HEK293T (cell line): Measurements from ENCODE around the gene SERTAD4.

Source experiments
- CTCF ChIA-PET: fragments of 350-600 bp; formaldehyde crosslinking; extraction: SDS; loops from one replicate; lab custom pipeline; 2021; ENCODE audit warnings: antibody characterized with exemption, inconsistent platforms; lab: Yijun Ruan, JAX
- POLR2A ChIA-PET: fragments of 350-600 bp; formaldehyde crosslinking; extraction: SDS; loops from one replicate; lab custom pipeline; 2020; ENCODE audit warnings: antibody characterized with exemption, inconsistent platforms; lab: Yijun Ruan, JAX
- DNase-seq: peaks from one replicate; pipeline ENCODE4 v3.0.0; 2012; ENCODE audit warnings: mixed read lengths; ENCODE audit errors: extremely low spot score
- ARNT ChIP-seq: fragments of 450-650 bp; IDR thresholded peaks from 2 replicates; pipeline ENCODE4 v1.6.1; 2017; ENCODE audit warnings: mild to moderate bottlenecking
- BHLHE40 ChIP-seq: fragments of 450-650 bp; IDR thresholded peaks from 2 replicates; pipeline ENCODE4 v1.6.1; 2016; ENCODE audit warnings: mild to moderate bottlenecking, moderate library complexity, borderline replicate concordance
- CTBP1 ChIP-seq: fragments of 450-650 bp; IDR thresholded peaks from 2 replicates; pipeline ENCODE4 v1.6.1; 2016; ENCODE audit warnings: borderline replicate concordance
- ELF4 ChIP-seq: fragments of 450-650 bp; IDR thresholded peaks from 2 replicates; pipeline ENCODE4 v1.6.1; 2017; ENCODE audit warnings: antibody characterized with exemption
- FOXA1 ChIP-seq: fragments of 450-650 bp; IDR thresholded peaks from 2 replicates; pipeline ENCODE4 v1.6.1; 2016; ENCODE audit warnings: mild to moderate bottlenecking
- FOXK2 ChIP-seq: fragments of 450-650 bp; IDR thresholded peaks from 2 replicates; pipeline ENCODE4 v1.6.1; 2016; ENCODE audit warnings: mild to moderate bottlenecking
- FOXM1 ChIP-seq: fragments of 450-650 bp; IDR thresholded peaks from 2 replicates; pipeline ENCODE4 v1.6.1; 2017; ENCODE audit warnings: mild to moderate bottlenecking, borderline replicate concordance
- HDGF ChIP-seq: fragments of 450-650 bp; IDR thresholded peaks from 2 replicates; pipeline ENCODE4 v1.6.1; 2017; ENCODE audit warnings: antibody characterized with exemption, borderline replicate concordance
- L3MBTL2 ChIP-seq: fragments of 450-650 bp; conservative IDR thresholded peaks from 2 replicates; pipeline ENCODE4 v1.6.1; 2016; ENCODE audit warnings: mild to moderate bottlenecking
- LEF1 ChIP-seq: fragments of 450-650 bp; IDR thresholded peaks from 2 replicates; pipeline ENCODE4 v1.6.1; 2017; ENCODE audit warnings: mild to moderate bottlenecking, borderline replicate concordance
- NFRKB ChIP-seq: fragments of 450-650 bp; IDR thresholded peaks from 2 replicates; pipeline ENCODE4 v1.6.1; 2016; ENCODE audit warnings: mild to moderate bottlenecking, moderate library complexity
- SP1 ChIP-seq: fragments of 450-650 bp; IDR thresholded peaks from 2 replicates; pipeline ENCODE4 v1.6.1; 2017
- SUZ12 ChIP-seq: fragments of 450-650 bp; IDR thresholded peaks from 2 replicates; pipeline ENCODE4 v1.6.1; 2016; ENCODE audit warnings: mild to moderate bottlenecking
- TARDBP ChIP-seq: fragments of 450-650 bp; IDR thresholded peaks from 2 replicates; pipeline ENCODE4 v1.6.1; 2016
- ZNF384 ChIP-seq: fragments of 450-650 bp; IDR thresholded peaks from 2 replicates; pipeline ENCODE4 v1.6.1; 2016
- TF ChIP-seq, protein P1 (sequence below): fragments of 450-650 bp; IDR thresholded peaks from 2 replicates; pipeline ENCODE4 v1.6.1; 2016

SERTAD4 gene

DNA sequence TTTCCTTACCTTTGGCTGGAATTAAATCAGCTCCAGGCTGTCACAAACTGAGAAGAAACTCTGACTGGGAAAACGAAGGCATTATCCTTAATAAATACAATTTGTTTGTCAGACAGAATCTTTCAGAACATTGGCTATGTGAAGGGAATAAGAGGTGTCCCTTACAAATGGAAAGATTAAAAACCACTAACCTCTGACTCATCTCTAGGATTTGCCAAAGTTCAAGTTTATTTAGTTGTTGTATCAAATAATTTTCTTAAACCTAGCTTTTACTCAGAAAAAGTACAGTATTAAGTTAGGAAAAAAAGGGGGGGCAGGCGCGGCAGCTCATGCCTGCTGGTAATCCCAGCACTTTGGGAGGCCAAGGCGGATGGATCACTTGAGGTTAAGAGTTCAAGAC is 15.7 kb downstream of the SERTAD4 start:
- no peak for DNase-seq
- POLR2A ChIA-PET: no interaction called here
- CTCF ChIA-PET: no interaction called here
- TF ChIP-seq FOXK2: no peak
- TF ChIP-seq FOXM1: no peak
- TF ChIP-seq SP1: no peak
- no peak for TF ChIP-seq L3MBTL2
- no peak for TF ChIP-seq ARNT
- no peak for TF ChIP-seq NFRKB
- TF ChIP-seq BHLHE40: no peak
- no peak for TF ChIP-seq ELF4
- no peak for TF ChIP-seq CTBP1
- TF ChIP-seq HDGF: no peak
- TF ChIP-seq FOXA1: no peak
- no peak for TF ChIP-seq LEF1
- TF ChIP-seq ZNF384: no peak

DNA sequence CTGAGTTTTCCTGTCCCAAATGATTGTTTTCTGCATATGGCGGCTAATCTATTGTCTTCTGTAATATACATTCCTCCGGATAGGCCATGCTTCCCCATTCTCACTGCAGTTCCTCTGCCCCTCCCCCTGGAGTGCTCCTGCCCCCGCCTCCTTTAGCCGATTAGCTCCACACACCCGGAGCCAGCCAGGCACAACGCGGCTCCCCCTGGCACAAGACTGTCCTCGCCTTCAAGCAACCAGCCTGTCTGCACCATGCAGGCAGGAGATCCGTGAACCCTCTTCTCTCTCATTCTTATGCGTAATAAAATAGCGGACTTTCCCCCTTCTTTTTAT is 18.0 kb downstream of the SERTAD4 start:
- ChIA-PET CTCF (interaction anchor here (0.6 to 1.5 kb wide), 3 partner anchors 11 to 49 kb away, joined by 3 to 8 read pairs (median 3); no protein-coding TSS in a partner anchor), POLR2A (interaction anchor here (0.6 to 1.6 kb wide), 4 partner anchors 8 to 42 kb away, joined by 3 read pairs; no protein-coding TSS in a partner anchor)
- TF ChIP-seq L3MBTL2 (peak; percentile 43; the same call in 1 of the 2 replicates), FOXA1 (no peak), BHLHE40 (no peak), CTBP1 (no peak), FOXK2 (no peak), ZNF384 (no peak)
- TF ChIP-seq, protein P1, sequence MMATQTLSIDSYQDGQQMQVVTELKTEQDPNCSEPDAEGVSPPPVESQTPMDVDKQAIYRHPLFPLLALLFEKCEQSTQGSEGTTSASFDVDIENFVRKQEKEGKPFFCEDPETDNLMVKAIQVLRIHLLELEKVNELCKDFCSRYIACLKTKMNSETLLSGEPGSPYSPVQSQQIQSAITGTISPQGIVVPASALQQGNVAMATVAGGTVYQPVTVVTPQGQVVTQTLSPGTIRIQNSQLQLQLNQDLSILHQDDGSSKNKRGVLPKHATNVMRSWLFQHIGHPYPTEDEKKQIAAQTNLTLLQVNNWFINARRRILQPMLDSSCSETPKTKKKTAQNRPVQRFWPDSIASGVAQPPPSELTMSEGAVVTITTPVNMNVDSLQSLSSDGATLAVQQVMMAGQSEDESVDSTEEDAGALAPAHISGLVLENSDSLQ: no peak
- peak; percentile 60 for DNase-seq

DNA sequence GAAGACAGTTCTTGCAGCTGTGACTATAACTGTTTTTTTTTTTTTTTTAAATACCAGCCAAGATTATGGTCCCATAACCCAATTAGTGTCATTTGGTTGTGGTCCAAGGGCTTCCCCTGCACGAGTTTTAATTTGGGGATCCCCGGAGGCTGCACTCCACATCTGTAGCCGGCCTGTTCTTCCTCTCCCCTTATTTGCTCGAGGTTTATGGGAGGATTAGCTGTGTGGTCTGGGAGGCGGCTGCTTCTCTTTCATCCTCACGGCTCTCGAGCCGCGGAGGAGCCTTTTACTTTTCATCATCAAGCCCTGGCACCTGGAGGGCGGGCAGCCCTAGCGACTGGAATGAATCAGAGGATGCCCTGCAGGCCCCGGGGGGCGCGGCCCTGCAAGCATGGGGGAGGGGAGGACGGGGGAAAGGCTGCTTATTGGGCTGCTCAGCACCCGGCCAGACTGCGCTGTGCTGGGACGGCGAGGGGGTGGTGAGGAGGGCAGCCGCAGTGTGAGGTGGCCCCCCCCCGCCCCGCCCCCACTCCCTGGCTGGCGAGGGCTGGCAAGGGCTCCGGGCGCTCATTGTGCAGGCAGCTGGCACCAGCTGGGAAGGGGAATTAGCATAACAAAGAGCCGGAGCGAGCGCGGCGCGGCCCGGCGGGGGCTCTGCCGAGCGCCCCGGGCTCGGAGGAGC is 18.5 kb downstream of the SERTAD4 start:
- CTCF ChIA-PET: interaction anchor here (1.0 kb wide), 1 partner anchor 13 kb away, joined by 3 read pairs; no protein-coding TSS in a partner anchor
- TF ChIP-seq ELF4 (no peak), TARDBP (no peak), ARNT (no peak), ZNF384 (no peak), L3MBTL2 (no peak), FOXM1 (no peak), SUZ12 (no peak), HDGF (no peak), BHLHE40 (no peak), SP1 (no peak), LEF1 (no peak), NFRKB (no peak)
- POLR2A ChIA-PET: interaction anchor here (0.8 to 1.6 kb wide), 3 partner anchors 40 to 54 kb away, joined by 3 read pairs; no protein-coding TSS in a partner anchor
- DNase-seq: peak; percentile 55

DNA sequence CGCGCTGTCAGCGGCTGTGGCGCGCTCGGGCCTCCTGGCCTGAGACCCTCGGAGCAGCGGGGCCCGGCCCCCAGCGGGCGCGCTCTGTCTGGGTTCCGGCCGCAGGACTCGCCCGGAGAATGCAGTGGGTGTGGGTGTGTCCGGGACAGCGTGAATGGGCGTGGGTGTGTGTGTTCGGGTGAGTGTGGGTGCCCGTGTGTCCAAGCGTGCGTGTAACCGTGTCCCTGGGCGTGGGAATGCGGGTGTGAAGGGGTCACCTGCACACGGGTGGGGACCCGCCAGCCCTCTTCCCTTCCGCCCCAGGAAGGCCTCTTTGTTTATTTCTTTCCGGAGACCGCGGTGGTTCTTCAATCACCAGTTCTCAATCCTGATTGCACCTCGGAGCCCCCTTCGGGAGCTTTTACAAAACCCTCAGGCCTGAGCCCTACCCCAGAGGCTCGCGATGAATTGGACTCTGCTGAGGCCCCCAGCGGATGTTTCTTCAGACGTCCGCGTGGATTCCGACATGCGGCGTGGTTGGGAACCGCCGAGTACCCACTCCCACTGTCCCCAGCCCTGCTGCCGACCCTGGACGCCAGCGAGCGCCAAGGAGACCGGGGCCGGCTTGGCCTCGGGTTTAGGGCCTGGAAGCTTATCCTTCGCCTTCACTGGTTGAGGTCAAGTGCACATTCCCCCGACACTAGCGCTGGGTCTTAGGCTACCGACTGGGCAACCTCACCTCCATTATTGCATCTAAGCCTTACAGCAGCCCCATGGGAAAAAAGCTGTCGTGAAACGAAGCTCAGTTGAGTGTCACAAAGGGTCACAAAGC is 19.3 kb downstream of the SERTAD4 start:
- ChIA-PET POLR2A (interaction anchor here (0.8 to 1.6 kb wide), 4 partner anchors 13 to 54 kb away, joined by 3 read pairs; no protein-coding TSS in a partner anchor), CTCF (interaction anchor here (0.5 kb wide), 2 partner anchors 14 to 72 kb away, joined by 3 read pairs; no protein-coding TSS in a partner anchor)
- no peak for TF ChIP-seq SP1
- no peak for TF ChIP-seq FOXA1
- no peak for TF ChIP-seq NFRKB
- TF ChIP-seq ARNT: no peak
- no peak for TF ChIP-seq L3MBTL2
- no peak for TF ChIP-seq LEF1
- TF ChIP-seq CTBP1: no peak
- TF ChIP-seq TARDBP: no peak
- no peak for TF ChIP-seq FOXK2
- no peak for DNase-seq

DNA sequence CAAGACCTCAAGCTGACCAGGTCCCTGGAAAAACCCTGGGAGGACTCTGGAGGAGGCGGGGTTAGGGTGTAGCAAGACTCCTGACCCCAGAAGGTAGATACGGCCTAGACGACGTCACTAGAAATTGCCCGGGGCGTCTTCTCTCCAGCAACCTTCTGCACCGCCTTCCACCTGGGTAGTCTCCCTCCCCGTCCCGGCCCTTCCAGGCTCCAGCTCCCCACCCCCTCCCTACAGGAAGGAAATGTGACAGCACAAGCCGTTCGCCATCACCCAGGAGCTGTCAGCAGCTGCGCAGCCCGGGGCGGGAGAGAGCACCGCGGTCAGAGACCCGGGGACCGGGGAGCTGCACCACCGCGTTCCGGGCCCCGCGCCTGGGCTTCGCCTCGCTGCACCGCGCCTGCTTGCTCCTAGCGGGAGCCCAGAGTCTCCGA is 20.0 kb downstream of the SERTAD4 start:
- POLR2A ChIA-PET: interaction anchor here (0.9 to 1.2 kb wide), 3 partner anchors 12 to 42 kb away, joined by 3 to 10 read pairs (median 3); no protein-coding TSS in a partner anchor
- CTCF ChIA-PET: interaction anchor here (0.5 to 1.4 kb wide), 3 partner anchors 15 to 72 kb away, joined by 3 read pairs; no protein-coding TSS in a partner anchor
- TF ChIP-seq FOXM1 (no peak), SP1 (no peak), L3MBTL2 (no peak), LEF1 (no peak), CTBP1 (no peak), NFRKB (no peak), FOXA1 (no peak), ZNF384 (no peak), ARNT (no peak), FOXK2 (no peak), HDGF (no peak), BHLHE40 (no peak), SUZ12 (no peak)
- TF ChIP-seq, protein P1: no peak
- DNase-seq: no peak

DNA sequence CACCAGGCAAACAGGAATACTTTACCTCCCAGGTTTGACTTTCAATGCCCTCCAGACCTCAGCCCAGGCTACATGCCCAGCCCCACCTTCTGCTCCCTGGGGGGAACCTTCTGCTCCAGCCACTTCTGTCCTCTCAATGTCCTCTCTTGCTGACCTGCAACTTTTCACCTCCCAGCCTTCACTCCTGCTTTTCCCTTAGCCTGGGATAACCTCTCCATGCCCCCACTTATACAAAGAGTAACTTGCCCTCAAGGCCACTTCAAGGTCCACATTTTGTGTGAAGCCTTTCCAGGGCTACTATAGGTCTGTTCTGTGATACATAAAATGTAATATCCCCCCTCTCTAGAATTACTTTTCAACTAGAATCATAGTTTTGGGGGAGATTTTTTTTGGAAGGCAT is 21.7 kb downstream of the SERTAD4 start:
- ChIA-PET POLR2A (no interaction called here), CTCF (no interaction called here)
- TF ChIP-seq CTBP1 (no peak), FOXM1 (no peak), BHLHE40 (no peak), TARDBP (no peak), ZNF384 (no peak), HDGF (no peak), NFRKB (no peak), SUZ12 (no peak), ELF4 (no peak), L3MBTL2 (no peak), LEF1 (no peak), FOXA1 (no peak), SP1 (no peak), ARNT (no peak), FOXK2 (no peak)
- TF ChIP-seq, protein P1: no peak

More for the DNA sequence above, 21.7 kb downstream of the SERTAD4 start:
- no peak for DNase-seq
